Measurements from ENCODE around the gene SLIT3.

DNA sequence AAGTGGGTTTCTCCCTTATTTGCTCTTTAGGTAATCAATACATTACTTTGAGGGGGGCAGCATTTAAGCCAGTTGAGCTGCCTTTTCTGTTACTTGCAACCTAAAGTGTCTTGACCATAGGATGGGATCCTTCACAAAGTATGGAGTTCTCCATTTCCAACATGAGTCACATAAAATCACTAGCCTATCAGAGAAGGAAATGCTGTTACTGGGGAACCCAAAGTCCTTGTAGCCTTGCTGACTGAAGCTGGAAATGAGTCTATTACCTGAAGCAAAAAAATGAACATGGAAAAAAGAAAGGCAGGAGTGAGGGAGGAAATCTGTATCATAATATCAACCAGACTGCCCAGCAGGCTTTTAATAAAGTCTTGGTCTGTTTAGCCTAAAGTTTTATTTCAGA, 42.8 kb upstream of the SLIT3 start:
- TF ChIP-seq, protein P1, sequence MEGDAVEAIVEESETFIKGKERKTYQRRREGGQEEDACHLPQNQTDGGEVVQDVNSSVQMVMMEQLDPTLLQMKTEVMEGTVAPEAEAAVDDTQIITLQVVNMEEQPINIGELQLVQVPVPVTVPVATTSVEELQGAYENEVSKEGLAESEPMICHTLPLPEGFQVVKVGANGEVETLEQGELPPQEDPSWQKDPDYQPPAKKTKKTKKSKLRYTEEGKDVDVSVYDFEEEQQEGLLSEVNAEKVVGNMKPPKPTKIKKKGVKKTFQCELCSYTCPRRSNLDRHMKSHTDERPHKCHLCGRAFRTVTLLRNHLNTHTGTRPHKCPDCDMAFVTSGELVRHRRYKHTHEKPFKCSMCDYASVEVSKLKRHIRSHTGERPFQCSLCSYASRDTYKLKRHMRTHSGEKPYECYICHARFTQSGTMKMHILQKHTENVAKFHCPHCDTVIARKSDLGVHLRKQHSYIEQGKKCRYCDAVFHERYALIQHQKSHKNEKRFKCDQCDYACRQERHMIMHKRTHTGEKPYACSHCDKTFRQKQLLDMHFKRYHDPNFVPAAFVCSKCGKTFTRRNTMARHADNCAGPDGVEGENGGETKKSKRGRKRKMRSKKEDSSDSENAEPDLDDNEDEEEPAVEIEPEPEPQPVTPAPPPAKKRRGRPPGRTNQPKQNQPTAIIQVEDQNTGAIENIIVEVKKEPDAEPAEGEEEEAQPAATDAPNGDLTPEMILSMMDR (conservative IDR thresholded peaks at IDR 0.05; ENCODE audit: low read depth in 2 of 2), result no peak
- TF ChIP-seq EZH2 (IDR thresholded peaks at IDR 0.05; ENCODE audit: low read depth, unreplicated experiment) (no peak), POLR2AphosphoS5 (IDR thresholded peaks at IDR 0.05; ENCODE audit: low read depth) (no peak)

Data from GM23338 (cell line).